Stomach (tissue), 4 donors: ENCODE measurements around the gene FAM13B.

ENCODE experiments used
- CTCF ChIP-seq, 7 experiments: fragments of 450-650 bp in 4 of 7; fragments of 200-600 bp in 3 of 7; sonication (generic) in 3 of 7; IDR thresholded peaks; one replicate each; pipeline ENCODE4 v1.5.1; 2016 to 2019; ENCODE audit warnings: antibody characterized with exemption in 7 of 7, control low read depth in 2 of 7, mild to moderate bottlenecking in 1 of 7
- POLR2AphosphoS5 ChIP-seq, 3 donors: sonication (generic); formaldehyde crosslinking; IDR thresholded peaks; one replicate each; pipeline ENCODE4 v1.6.1; 2016; ENCODE audit warnings: antibody characterized with exemption in 3 of 3

GRCh38 chr5:137938751-137939143 lies 94.1 kb downstream of the FAM13B start:
- TF ChIP-seq POLR2AphosphoS5 (IDR thresholded peaks at IDR 0.05): no peak
- TF ChIP-seq CTCF (IDR thresholded peaks at IDR 0.05): no peak
